Skin epidermis (tissue), 12 donors: ENCODE measurements around the gene ASIP.
"Not testable (repeated sequence)": the region's sequence is repeated elsewhere in the genome, so short reads cannot be mapped to it uniquely, and the experiment has no call there.

Experiments used
- H3K27ac ChIP-seq, 21 experiments: fragments of 200-600 bp; sonication (generic) in 11 of 21; one replicate each; pipeline ENCODE4 v1.5.0; 2020; ENCODE audit warnings: mild to moderate bottlenecking in 3 of 21, inconsistent platforms in 2 of 21, moderate library complexity in 2 of 21
- H3K4me3 ChIP-seq, 7 experiments: fragments of 200-600 bp; sonication (generic) in 2 of 7; one replicate each; pipeline ENCODE4 v1.5.0; 2020; ENCODE audit warnings: inconsistent platforms in 2 of 7, mild to moderate bottlenecking in 2 of 7, moderate library complexity in 1 of 7

The ASIP gene, protein sequence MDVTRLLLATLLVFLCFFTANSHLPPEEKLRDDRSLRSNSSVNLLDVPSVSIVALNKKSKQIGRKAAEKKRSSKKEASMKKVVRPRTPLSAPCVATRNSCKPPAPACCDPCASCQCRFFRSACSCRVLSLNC

DNA sequence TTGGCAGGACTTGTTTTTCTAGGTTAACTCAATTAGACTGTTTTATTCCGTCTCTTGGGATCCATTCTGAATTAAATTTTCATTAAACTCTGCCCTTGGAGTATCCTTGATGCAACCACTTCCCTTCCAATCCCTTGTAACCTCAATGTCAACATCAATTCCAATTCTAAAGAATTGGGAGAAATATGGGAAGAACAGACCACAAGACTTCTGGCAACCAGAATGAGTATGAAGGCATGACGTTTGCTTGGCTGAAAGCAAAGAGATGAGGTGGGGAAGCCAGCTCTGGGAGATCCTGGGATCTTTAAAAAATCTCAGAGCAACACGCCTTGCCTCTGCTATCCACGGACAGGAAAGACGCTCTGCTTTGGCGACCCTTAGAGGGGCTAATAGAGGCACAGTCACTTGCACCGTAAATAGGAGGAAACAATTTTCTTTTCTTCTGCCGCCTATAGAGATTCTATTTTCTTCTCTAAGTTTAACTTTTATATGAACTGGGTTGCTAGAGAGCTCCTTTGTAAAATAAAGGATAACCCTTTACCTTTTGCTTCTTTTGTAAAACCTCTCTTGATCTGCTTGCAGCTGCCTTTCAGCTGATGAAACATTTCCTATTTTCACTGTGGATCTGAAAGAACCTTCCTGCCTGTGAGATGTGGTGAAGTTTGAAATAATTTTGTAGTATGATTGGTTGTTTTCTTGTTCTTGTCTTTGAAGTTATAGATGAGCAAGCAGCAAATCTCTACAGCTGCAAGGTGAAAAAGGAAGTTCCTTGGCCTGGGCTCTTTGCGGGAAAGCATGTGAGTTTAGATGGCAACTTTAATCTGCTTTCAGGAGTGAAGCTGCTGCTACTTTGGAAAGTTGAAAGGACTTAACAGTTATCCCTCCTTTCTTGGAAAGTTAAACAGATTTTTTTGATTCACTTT, at the start of gene ASIP:
Gene ASIP (plus strand): TSS at position 731 of the 923 bp plus-strand sequence. CDS start 18,952 bp downstream, outside the sequence.
- H3K27ac ChIP-seq, result no peak within 1 kb of the TSS
- H3K4me3 ChIP-seq, result no peak within 1 kb of the TSS

DNA sequence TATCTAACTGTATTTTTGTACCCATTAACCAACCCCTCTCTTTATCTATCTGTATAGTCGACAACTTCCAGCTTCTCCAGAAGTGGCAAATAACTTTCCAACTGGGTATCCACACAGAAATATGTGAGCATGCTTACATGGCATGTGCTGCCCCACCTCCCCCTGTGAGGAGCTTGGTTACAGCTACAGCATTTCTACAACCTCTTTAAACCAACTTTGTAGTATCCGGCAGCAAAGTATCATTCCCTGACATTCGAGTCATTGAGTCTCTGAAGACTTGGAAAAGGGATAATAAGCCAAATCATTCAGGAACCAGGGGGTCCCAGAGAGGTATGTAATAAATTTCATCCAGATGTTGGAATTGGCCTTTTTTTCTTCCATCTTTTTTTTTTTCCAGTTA, 48.2 kb upstream of the ASIP start:
- H3K27ac ChIP-seq, result no peak overlapping the region
- no peak overlapping the region for H3K4me3 ChIP-seq

DNA sequence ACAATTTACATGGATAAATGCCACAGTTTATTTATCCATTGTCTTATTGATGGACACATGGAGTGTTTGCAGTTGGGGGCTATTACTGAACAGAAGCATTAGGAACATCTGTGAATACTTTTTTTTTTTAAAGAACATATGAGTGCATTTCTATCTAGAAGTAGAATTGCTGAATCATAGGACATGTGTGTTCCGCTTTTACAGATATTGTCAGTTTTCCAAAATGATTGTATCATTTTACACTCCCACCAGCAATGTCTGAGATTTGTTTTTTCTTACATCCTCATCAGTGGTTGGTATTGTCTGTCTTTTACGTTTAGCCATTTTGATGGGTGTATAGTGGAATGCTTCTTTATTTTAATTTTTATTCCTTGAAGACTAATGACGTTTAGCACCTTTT, 42.0 kb upstream of the ASIP start:
- Histone ChIP-seq H3K4me3 (no peak overlapping the region), H3K27ac (no peak overlapping the region)

DNA sequence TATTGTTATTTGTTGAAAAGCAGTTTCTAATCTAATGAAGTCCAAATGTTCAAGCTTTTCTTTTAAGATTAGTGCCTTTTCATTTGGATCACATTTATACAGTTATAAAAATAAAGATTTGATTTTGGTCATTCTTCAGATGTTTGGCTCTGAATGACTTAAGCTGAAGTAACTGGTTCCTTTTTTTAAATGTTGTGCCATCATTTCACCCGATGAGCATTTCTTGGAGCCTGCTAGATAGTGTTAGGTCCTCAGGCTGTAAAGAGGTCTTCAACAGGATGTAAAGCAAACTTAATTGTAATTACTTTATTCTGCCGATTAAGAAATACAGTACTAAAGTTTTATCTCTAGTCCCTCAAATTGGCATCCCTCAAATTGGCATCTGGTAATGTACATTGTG, 41.2 kb upstream of the ASIP start:
- no peak overlapping the region for H3K4me3 ChIP-seq

DNA sequence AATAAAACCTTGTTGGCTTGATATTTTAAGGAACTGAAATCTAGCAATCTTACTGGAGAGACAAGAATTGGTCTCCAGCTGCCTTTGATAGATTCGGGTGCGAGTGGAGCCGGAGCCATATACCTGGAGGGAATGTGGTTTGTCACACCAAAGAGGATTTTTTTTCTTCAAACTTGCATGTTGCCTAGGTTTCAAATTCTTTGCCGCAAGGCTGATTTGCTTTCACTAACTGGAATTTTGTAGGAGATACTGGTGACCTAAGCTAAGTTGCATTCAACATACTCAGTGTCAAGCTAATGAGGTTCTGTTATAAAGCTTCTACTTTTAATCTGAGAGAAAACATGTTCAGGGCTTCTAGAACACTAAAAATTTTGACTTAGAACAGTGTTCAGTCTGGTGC, 39.7 kb upstream of the ASIP start:
- H3K4me3 ChIP-seq, result no peak overlapping the region
- H3K27ac ChIP-seq, result no peak overlapping the region

More for the DNA sequence above, 41.2 kb upstream of the ASIP start:
- H3K27ac ChIP-seq, result no peak overlapping the region

DNA sequence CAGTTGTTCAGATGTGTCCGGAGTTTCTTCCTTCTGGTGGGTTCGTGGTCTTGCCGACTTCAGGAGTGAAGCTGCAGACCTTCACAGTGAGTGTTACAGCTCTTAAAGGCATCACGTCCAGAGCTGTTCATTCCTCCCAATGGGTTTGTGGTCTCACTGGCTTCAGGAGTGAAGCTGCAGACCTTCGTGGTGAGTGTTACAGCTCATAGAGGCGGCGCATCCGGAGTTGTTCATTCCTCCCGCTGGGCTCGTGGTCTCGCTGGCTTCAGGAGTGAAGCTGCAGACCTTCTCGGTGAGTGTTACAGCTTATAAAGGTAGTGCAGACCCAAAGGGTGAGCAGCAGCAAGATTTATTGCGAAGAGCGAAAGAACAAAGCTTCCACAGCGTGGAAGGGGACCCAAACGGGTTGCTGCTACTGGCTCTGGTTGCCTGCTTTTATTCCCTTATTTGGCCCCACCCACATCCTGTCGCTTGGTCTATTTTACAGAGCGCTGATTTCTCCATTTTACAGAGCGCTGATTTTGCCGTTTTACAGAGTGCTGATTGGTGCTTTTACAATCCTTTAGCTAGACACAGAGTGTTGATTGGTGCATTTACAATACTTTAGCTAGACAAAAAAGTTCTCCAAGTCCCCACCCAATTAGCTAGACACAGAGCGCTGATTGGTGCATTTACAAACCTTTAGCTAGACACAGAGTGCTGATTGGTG, 35.9 kb upstream of the ASIP start:
- H3K4me3 ChIP-seq, H3K27ac ChIP-seq: not testable (repeated sequence)

DNA sequence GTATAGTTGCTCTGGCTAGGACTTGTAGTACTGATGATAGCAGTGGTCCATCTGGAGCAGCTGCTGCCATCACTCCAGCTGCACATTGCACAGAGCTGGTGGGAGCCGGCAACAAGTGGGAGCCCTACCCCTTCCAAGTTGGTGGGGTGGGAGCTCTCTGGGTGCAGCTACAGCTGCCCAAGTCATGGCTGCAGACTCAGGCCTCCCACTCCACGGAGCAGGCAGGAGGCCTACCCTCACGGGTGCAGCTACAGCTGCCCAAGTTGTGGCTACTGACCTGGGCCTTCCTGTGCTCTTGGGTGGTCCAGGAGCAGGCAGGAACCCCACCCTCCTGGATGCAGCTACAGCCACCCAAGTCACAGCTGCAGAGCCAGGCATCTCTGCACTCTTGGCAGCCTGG, 32.1 kb upstream of the ASIP start:
- no peak overlapping the region for H3K4me3 ChIP-seq
- H3K27ac ChIP-seq, result no peak overlapping the region

DNA sequence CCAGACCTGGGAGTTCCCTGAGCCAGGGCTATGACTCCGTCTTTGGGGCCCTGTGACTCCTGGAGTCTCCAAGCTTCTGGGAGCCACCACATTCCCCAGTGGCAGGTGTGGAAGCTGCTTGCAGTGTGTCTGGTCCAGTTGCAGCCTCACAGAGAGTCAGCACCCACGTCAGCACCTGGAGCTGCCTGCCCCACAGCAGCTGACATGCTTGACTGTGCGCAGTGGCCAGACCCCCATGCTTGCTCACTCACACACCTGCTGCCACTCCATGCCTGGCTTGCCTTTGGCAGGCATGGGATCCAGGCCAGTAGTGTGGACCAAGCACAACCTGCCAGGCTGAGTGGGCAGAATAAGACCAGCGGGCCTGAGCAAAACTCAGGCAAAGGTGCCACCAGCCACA, 31.0 kb upstream of the ASIP start:
- Histone ChIP-seq H3K27ac (no peak overlapping the region), H3K4me3 (no peak overlapping the region)

DNA sequence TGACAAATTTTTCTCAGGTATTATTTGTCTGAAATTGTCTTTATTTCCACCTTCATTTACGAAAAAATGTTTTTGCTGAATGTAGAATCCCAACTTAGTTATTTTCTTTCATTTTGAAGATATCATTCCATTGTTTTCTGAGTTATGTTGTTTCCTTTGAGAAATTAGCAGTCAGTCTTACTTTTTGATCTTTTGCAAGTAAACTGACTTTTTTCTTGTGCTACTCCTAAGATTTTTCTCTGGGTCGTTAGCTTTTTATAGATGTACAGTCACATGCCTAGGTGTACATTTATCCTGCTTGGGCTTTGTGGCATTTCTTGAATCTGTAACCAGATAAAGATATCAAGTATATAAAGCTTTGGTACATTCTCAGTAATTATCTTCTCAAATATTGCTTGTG, 29.6 kb upstream of the ASIP start:
- Histone ChIP-seq H3K4me3 (no peak overlapping the region), H3K27ac (no peak overlapping the region)

DNA sequence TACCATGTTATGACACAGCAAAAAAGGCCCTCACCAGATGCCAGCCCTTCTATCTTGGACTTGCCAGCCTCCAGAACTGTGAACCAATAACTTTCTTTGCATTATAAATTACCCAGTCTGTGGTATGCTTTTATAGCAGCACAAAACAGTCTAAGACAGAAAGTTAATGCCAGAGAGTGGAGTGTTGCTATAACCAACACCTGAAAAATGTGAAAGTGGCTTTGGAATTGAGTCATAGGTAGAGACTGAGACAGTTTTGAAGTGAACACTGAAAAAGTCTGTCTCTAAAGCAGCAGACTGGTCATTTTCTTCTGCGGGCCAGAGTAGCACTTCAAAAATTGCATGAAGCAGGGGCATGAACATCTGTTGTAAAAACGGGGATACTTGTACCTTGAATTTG, 28.0 kb upstream of the ASIP start:
- H3K4me3 ChIP-seq, result no peak overlapping the region
- no peak overlapping the region for H3K27ac ChIP-seq

DNA sequence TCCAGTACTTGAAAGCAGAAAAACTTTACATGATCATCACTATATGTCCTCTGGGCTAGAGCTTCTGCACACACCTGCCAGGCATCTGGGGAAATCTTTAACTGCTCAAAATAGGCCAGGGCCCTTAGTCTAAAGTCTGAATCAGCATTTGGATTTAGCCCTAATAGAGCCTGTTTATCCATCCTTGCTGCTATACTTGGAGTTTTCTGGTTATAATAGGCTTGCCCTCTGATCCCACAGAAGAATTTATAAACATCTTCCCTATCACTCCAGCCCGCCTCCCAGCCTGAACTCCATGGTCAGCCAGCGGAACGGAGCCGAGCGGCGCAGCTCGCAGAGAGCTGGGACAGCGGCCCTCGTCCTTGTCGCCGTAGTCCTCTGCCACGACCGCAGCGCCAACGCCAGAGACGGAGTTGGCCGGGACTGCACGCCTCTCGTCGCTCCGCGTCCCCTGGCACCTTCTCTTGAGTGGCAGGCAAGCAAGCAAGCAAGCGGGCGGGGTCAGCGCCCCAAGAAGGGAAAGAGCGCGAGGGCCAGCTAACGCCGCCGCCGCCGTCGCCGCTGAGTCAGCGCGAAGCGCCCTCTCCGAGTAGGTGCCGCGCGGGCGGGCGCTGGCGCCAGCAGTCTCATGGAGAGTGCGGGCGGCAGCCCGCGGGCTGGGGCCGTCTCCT, 25.4 kb upstream of the ASIP start:
- peak overlapping the region; percentile 12 to 37 (median 28) for H3K4me3 ChIP-seq
- H3K27ac ChIP-seq, result peak overlapping the region in 12 of 21 experiments; percentile 15 to 81 (median 52)

DNA sequence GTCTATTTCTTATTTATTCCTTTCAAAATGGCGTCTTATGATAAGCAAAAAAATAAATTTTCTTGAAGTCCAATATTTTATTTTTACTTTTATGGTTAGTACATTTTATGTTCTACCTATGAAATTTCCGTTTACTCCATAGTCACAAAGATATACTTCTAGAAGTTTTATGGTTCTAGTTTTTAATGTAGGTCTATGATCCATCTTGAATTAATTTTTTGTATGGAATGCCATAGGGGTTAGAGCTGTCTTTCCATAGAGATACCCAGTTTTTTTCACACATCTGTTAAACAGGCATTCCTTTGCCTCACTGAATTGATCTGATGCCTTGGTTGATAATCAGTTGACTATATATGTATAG, 24.9 kb upstream of the ASIP start:
- H3K27ac ChIP-seq, result peak overlapping the region in 10 of 21 experiments; percentile 15 to 81 (median 55)
- peak overlapping the region in 5 of 7 experiments; percentile 16 to 37 (median 31) for H3K4me3 ChIP-seq

DNA sequence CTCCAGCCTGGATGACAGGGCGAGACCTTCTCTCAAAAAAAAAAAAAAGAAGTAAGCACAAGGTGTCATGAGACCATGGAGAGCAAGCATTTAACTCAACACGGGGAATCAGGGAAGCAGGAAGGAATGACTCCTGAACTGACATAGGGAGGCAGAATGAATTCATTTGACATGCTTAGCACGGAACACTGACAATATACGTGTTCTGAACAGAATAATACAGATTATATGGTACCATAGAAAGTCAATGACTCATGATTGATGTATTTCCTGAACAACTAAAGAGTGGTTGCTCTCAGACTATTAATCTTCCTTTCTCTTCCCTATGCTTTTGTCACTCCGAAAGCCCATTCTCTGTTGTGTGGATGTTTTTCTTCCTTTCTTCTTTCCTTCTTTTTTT, 20.7 kb upstream of the ASIP start:
- no peak overlapping the region for H3K27ac ChIP-seq
- no peak overlapping the region for H3K4me3 ChIP-seq

DNA sequence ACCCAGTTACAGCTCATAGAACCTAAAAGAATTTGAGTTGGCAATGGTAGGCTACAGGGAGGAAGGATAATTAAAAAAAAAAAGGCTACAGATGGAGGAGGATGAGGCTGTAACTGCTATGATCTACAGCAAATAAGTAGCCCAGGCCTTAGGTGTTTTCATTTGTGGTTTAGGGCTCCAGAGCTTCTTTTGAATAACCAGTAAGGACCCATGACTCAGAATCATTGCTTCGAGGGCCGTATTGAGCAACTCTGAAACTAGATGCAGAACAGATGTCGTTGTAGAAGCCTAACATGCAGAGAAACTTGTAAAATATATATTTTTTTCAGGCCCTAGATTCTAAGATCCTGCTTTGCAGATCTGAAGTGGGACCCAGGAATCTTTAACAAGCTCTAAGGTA, 19.0 kb upstream of the ASIP start:
- Histone ChIP-seq H3K4me3 (no peak overlapping the region), H3K27ac (peak overlapping the region in 5 of 21 experiments; percentile 2 to 52 (median 40))

DNA sequence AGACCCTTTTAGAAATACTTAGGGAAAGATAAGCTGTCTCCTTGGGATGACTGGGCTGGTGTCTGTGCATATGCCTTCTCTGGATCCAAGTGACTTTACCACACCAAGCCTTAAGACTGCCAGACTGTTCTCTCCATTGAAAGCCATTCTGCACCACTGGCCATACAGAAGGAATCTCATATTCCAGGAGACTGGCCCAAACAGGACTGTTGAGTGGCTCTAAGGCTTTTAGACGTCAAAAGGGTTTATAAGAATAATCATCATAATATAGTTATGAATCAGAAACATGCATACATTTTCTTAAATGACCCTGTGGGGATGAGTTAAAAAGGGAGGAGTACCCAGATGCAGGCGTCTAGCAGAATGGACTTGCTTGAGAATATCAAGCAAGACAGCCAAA, 17.0 kb upstream of the ASIP start:
- not testable (repeated sequence) for H3K4me3 ChIP-seq, H3K27ac ChIP-seq

DNA sequence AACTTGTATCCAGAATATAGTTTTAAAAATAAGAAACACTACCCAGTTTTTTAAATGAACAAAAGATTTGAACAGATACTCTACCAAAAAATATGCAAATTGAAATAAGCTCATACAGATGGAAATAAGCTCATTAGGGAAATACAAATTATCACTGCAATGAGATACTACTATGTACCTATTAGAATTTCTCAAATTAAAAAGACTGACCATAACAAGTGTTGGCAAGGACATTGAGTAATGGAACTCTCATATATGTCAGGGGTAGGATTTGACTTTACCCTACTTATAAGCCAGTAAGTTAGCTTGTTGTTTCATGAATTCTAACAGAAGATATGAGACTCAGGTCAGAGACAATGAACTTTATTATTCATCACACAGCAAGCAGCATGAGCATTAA, 9.6 kb upstream of the ASIP start:
- Histone ChIP-seq H3K27ac (no peak overlapping the region), H3K4me3 (no peak overlapping the region)

DNA sequence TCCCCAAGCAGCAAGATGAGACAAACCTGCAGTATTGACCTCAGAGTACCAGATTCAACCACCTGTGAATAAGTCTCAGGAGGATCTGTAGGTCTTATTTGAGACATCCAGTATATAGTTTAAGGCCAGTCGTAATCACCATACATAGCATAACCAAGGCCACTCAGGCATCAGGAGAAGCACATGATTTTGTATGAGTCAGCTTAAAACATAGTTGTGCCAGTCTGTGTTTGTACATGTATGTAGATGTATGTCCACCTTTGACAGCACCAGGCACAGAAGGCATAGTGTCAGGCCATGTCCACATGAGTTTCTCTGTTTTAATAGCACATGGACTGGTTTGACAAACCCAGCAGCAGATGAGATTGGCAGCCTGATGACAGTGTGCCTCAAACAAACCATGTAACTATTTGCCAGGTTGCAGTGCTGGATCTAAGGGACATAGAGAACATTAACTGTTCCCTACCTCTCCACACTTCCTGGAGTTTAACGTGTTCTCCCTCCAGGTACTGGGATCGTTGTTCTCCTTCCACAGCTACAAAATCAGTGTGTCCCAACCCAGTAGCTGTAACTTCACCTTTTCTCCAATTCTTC, 8.6 kb upstream of the ASIP start:
- no peak overlapping the region for H3K27ac ChIP-seq
- no peak overlapping the region for H3K4me3 ChIP-seq

DNA sequence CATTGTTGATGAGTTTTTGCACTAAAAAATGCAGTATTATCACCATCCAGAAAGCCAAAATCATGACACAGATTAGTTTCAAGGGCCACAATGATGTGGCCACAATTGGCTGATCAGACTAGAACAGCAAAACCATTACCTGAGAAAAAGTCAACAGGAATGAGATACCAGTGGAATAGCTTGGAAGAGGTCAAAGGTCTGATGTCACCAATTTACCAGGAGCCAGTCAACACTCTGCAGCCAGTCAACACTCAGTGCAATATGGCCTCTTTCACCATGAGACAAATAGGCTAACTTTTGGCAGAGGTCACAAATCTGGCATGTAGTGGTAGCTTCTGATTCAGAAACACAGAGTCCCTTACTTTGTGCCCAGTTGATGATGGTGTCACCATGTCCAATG, 7.5 kb upstream of the ASIP start:
- no peak overlapping the region for H3K27ac ChIP-seq
- no peak overlapping the region for H3K4me3 ChIP-seq

DNA sequence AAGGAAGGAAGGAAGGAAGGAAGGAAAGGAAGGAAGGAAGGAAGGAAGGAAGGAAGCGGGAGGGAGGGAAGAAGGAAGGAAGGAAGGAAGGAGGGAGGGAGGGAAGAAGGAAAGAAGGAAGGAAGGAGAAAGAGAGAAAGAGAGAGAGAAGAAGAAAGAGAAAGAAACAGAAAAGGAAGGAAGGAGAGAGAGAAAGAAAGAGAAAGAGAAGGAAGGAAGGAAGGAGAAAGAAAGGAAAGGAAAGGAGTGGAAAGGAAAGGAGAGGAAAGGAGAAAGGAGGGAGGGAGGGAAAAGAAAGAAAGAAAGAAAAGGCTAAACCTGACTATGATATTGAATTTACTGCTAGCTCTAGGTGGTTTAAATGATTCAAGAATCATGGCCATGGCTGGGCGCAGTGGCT, 5.3 kb upstream of the ASIP start:
- Histone ChIP-seq H3K27ac (no peak overlapping the region), H3K4me3 (no peak overlapping the region)

DNA sequence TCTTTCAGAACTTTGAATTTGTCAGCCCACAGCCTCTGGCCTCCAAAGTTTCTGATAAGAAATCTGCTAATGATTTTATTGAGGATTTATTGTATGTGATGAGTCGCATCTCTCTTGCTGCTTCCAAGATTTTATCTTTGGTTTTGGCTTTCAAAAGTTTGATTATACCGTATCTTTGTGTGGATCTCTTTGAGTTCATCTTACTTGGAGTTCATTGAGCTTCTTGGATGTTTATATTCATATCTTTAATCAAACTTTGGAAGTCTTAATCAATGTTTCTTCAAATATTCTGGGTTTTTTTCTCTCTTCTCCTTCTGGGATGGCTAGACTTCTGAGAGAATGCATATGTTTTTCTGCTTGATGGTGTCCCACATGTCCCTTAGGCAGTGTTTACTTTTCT, 3.3 kb upstream of the ASIP start:
- H3K27ac ChIP-seq, result no peak overlapping the region
- no peak overlapping the region for H3K4me3 ChIP-seq
